GM18526 (cell line): ENCODE measurements around the gene SCTR.

Experiments used
- POLR2A ChIP-seq: IDR thresholded peaks from 3 replicates; pipeline ENCODE4 v1.6.1; 2011; ENCODE audit not compliant: insufficient read length; ENCODE audit errors: extremely low read depth

SCTR gene

DNA sequence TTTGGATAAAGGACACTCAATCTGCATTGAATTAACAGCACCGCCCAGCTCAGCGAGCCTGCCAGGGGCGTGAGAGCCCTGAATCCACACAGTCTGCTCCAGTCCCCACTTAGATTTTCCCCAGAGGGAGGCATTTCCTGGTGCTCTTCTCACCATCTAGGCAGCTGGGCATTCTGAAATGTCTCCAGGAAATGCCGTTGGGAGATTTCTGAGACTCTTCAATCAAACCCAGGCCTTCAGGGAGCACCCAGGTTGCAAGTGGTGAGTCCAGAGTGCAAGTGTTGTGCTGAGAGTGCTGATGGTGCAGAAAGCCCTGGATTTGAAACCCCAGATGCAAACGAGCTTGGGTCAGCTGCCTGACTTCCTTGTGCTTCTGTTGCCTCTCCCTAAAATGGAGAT is 116.1 kb downstream of the SCTR start:
- TF ChIP-seq POLR2A: no peak

DNA sequence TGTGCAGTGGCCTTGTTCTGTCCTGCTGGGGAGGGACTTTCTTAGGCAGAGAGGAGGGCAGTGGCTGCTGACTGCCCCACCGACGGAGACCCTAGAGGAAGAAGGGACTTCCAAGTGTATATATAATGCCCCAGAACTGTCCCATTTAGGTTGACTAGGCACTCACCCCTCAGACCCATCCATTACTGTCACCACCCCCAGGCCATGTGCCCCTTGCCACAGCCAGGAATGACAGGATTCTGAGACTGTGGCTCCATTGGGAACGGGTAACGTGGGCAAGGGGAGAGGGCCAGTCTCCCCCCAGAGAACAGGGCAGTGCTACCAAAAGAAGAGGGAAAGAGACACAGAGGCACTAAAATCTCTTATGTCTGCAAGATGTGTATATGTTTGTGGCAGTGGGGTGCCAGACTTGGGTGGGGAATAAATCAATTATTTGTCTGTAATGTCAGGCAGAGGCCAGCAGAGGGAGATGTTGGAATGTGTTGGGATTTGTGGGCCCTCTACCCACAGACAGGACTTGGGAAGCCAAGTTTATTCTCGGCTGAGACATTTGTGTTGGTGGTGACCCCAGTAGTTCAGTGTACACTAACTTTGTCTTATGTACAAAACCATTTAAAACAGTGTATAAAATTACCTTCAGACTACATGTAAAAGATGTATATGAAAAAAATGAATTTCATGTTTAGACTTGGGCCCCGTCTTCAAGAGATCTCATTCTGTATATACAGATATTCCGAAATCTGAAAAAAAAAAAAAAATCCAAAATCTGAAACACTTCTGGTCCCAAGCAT is 116.7 kb downstream of the SCTR start:
- no peak for TF ChIP-seq POLR2A

DNA sequence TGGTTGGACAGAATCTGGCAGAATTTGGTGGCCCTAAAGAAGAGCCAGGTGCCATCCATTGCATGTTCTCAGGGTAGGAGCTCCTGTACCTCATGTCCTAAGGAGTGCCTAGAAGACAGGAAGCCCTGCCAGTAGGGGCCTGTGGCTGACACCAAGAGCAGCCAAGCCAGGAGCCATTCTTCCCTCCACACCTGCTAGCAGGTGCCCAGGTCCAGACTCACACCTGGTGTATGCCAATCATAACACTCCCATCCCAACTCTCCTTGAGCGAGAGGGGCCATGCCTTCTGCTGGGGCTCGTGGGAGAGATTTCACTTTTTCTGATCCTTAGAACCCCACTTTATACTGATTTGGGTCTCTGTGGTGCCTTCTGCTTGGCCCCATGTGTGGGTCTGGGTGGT is 119.1 kb downstream of the SCTR start:
- TF ChIP-seq POLR2A: no peak

DNA sequence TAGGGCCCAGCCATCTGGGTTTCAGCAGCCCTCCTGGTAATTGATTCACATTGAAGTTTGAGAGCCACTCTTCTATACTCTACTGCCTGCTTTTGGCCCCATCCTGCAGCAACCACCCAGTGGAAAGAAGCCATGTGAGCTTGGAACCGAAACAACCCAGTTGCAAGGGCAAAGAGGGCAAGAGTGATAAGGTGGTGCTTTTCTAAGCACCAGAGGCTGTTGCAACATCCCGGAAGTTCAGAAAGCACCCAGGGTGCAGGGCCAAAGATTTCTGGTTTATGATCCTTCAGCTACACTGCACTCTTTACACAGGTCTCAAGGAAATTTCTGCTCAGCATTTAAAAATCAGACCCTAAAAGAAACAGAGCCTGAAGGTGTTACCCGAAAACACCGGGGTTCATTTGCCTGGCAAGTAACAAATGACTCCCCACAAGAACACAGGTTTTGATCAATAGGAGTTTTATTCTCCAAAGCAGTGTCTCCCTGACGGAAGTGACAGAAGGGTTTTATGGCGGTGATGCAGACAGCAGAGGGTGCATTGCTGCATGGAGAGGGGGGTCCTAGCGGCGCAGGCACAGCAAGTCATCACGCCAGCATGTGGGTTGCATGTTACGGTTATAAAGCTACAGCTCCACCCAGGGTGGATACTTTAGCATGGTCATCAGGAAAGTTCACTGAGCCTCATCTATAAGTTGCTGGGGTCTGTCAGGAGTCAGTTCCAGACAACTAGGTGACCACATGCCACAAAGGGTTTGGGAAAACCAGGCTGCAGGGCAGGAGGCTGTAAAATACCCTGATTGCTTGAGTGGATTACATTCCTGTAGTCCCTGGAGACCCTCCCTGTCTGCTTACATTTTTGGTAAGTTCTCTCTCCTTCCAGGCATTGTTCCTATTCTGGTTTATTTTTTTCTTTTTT is 121.4 kb downstream of the SCTR start:
- no peak for TF ChIP-seq POLR2A

DNA sequence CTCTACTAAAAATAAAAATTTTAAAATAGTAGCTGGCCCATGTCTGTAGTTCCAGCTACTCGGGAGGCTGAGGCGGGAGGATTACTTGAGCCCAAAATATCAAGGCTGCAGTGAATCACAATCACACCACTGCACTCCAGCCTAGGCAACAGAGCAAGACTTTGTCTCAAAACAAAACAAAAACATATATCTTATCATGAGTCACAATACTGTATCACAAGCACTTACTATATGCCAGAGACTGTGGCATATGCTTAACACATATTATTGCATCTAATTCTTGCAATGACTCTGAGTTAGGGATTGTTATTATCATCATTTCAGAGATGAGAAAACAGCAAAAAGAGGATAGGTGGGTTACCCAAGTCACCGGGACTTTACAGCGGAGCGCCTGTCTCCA is 122.2 kb downstream of the SCTR start:
- TF ChIP-seq POLR2A: no peak

DNA sequence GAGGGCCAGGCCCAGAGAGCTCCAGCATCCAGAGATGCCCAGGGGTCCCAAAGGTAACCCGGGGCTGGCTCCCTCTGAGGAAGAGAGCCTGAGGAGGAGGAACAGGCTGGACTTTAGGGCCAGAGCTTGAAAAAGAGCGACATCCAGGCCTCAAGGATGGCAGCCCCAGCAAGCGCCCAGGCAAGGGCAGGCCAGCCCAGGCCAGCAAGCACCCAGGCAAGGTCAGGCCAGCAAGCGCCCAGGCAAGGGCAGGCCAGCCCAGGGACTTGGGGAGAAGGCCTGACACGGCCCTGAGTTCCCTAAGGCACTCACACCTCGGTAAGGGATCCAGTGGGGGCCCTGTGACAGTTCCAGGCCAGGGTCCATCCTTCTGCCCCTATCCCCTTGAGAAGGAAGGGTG is 127.1 kb downstream of the SCTR start:
- TF ChIP-seq POLR2A: no peak

DNA sequence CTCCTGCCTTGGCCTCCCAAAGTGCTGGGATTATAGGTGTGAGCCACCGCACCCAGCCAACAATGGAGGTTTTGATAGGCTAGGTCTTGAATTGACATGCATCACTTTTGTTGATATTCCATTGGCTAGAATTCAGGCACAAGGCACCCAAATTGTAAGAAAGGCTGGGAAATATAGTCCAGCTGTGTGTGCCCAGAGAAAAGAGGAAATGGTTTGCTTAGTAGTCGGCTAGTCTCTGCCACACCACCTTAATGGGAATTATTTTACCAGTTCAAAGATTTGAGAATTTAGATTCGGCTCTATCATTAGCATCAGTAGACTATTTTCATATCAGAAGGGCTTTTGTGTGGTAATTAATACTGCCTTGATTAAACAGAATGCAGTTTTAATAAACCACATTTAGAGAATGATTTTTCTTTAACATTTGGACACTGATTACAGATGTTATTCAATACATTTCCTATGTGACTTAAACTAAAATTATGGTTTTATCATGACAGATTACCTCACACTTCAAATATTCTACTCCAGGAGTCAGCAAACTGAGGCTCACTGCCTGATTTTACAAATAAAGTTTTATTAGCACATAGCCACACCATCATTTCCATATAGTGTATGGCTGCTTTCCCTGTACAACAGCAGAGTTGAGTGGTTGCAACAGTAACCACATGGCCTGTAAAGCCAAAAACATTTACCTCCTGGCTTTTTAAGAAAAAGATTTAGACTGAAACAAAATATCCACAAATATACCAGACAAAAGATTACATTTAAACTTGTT is 130.1 kb downstream of the SCTR start:
- TF ChIP-seq POLR2A: no peak
